Upper lobe of left lung (tissue), 6 donors: ENCODE data around the gene GDI1. TPM values are rescaled to one million over a fixed set of nuclear protein-coding genes. Genes with fewer than 3 reads are reported as not detected.

ENCODE experiments used
- ATAC-seq, 2 donors: fragments of 200-7000 bp; cut with Tn5 transposase; one replicate each; pipeline ENCODE4 v1.9.1; 2022; ENCODE audit warnings: mild to moderate bottlenecking in 2 of 2, moderate library complexity in 2 of 2; ENCODE audit not compliant: low FRiP score in 2 of 2
- DNase-seq, 2 donors: peaks; one replicate each; pipeline ENCODE4 v3.0.0-alpha.2; 2019 to 2020
- H3K27ac ChIP-seq, 4 donors: fragments of 200-600 bp; sonication (generic); one replicate each; pipeline ENCODE4 v1.5.1; 2016 to 2019
- H3K27me3 ChIP-seq, 4 donors: fragments of 200-600 bp; sonication (generic); one replicate each; pipeline ENCODE4 v1.5.1; 2017 to 2019
- H3K36me3 ChIP-seq, 4 donors: fragments of 200-600 bp; sonication (generic); one replicate each; pipeline ENCODE4 v1.5.1; 2016 to 2019
- H3K4me1 ChIP-seq, 4 donors: fragments of 200-600 bp; sonication (generic); one replicate each; pipeline ENCODE4 v1.5.1; 2018 to 2019
- H3K4me3 ChIP-seq, 4 donors: fragments of 200-600 bp; sonication (generic); one replicate each; pipeline ENCODE4 v1.5.1; 2017 to 2019; ENCODE audit warnings: mild to moderate bottlenecking in 2 of 4, moderate library complexity in 1 of 4
- H3K9me3 ChIP-seq, 4 donors: fragments of 200-600 bp; sonication (generic); one replicate each; pipeline ENCODE4 v1.5.1; 2018 to 2019
- CTCF ChIP-seq, 6 experiments: fragments of 450-650 bp in 4 of 6; fragments of 200-600 bp in 2 of 6; sonication (generic) in 2 of 6; IDR thresholded peaks; one replicate each; pipeline ENCODE4 v1.5.1; 2016 to 2019; ENCODE audit warnings: antibody characterized with exemption in 6 of 6
- EP300 ChIP-seq, 4 donors: sonication (generic); formaldehyde crosslinking; IDR thresholded peaks; one replicate each; pipeline ENCODE4 v1.5.1; 2017; ENCODE audit warnings: antibody characterized with exemption in 4 of 4, control low read depth in 2 of 4
- POLR2A ChIP-seq, 4 donors: fragments of 450-650 bp; IDR thresholded peaks; one replicate each; pipeline ENCODE4 v1.5.1; 2016 to 2017; ENCODE audit warnings: antibody characterized with exemption in 4 of 4, mild to moderate bottlenecking in 2 of 4
- POLR2AphosphoS5 ChIP-seq, 2 donors: sonication (generic); formaldehyde crosslinking; IDR thresholded peaks; one replicate each; pipeline ENCODE4 v1.5.1; 2017; ENCODE audit warnings: antibody characterized with exemption in 2 of 2
- WGBS, 2 donors: methylation state at CpG; one replicate each; pipeline ENCODE4 v1.1.5; 2017 to 2018; 5-methylcytosine and 5-hydroxymethylcytosine counted together
- small RNA-seq, 4 donors: library from RNA; depleted of rRNA; stranded (forward); fragments of <200 nt; gene quantifications; one replicate each; pipeline ENCODE3, GENCODE V24; 2016
- total RNA-seq, 6 donors: library from RNA; depleted of rRNA in 4 of 6; stranded (reverse); fragments of >200 nt in 4 of 6; gene quantifications; one replicate each; pipeline versions ENCODE4 v1.1.0 to v1.2.1, GENCODE V29; 2016 to 2021
- donor health status: DM: no; HTN: no; CAD: no; lungs with moderate emphysema.
- donor health status: DM: no; HTN: yes; CAD: no; lungs with severe emphysema.

The GDI1 gene
- total RNA-seq, 6 donors from 2014 or later, result 81.2 to 237 (median 96.0) TPM

GRCh38 chrX:154488336-154489075, 51.6 kb downstream of the GDI1 start:
- Histone ChIP-seq H3K36me3 (peaks cover 0 to 17% (median 2%) of the 10 kb centered on the region in 4 donors), H3K9me3 (no peaks in the 10 kb centered on the region), H3K4me1 (peaks cover 5 to 50% (median 17%) of the 10 kb centered on the region in 4 donors), H3K27ac (no peak overlapping the region), H3K27me3 (no peaks in the 10 kb centered on the region), H3K4me3 (no peak overlapping the region)
- 91 to 96% methylated on average over 6 to 20 of the region's 20 CpGs for WGBS, 2 donors
- no peak for DNase-seq
- no peak for ATAC-seq
- TF ChIP-seq CTCF (IDR thresholded peaks at IDR 0.05) (no peak), POLR2AphosphoS5 (IDR thresholded peaks at IDR 0.05) (no peak), POLR2A (IDR thresholded peaks at IDR 0.05) (no peak), EP300 (IDR thresholded peaks at IDR 0.05) (no peak)

GRCh38 chrX:154489182-154489581, 52.2 kb downstream of the GDI1 start:
- Histone ChIP-seq H3K27me3 (no peaks in the 10 kb centered on the region), H3K9me3 (no peaks in the 10 kb centered on the region), H3K4me1 (peaks cover 5 to 50% (median 17%) of the 10 kb centered on the region in 4 donors), H3K36me3 (peaks cover 0 to 13% (median 2%) of the 10 kb centered on the region in 4 donors), H3K4me3 (peak overlapping the region in 3 of 4 donors; percentile 52 to 74 (median 67)), H3K27ac (peak overlapping the region in 3 of 4 donors; percentile 88 to 93 (median 90))
- 82% methylated on average over 4 of the region's 4 CpGs; no CpG with 5 or more reads in 1 of the 2 donors for WGBS, 2 donors
- DNase-seq (no peak), ATAC-seq (no peak)
- no peak for TF ChIP-seq POLR2AphosphoS5 (IDR thresholded peaks at IDR 0.05)
- TF ChIP-seq EP300 (IDR thresholded peaks at IDR 0.05), result no peak
- no peak for TF ChIP-seq CTCF (IDR thresholded peaks at IDR 0.05)
- no peak for TF ChIP-seq POLR2A (IDR thresholded peaks at IDR 0.05)

- H3K4me1 ChIP-seq, result peaks cover 5 to 46% (median 16%) of the 10 kb centered on the region in 4 donors
- TF ChIP-seq CTCF (IDR thresholded peaks at IDR 0.05) (no peak), POLR2AphosphoS5 (IDR thresholded peaks at IDR 0.05) (no peak), POLR2A (IDR thresholded peaks at IDR 0.05) (no peak), EP300 (IDR thresholded peaks at IDR 0.05) (no peak)
- no peaks in the 10 kb centered on the region for H3K9me3 ChIP-seq
- H3K4me3 ChIP-seq, result peak overlapping the region; percentile 22 to 74 (median 60)
- DNase-seq (no peak), ATAC-seq (peak in 1 of 2 donors; percentile 30)
- H3K27me3 ChIP-seq, result no peaks in the 10 kb centered on the region
- peak overlapping the region; percentile 88 to 93 (median 92) for H3K27ac ChIP-seq
- H3K36me3 ChIP-seq, result peaks cover 0 to 9% (median 2%) of the 10 kb centered on the region in 4 donors
- WGBS, 2 donors, result 0 to 30% methylated on average over 1 to 19 of the region's 19 CpGs
Observed at GRCh38 chrX:154490021-154490413, 53.1 kb downstream of the GDI1 start.

GRCh38 chrX:154490414-154491083, 53.6 kb downstream of the GDI1 start, which contains the start of gene SLC10A3:
SLC10A3 (minus strand) TSS chrX:154490629; CDS start chrX:154488940, 1,689 bp downstream.
- Histone ChIP-seq H3K9me3 (no peaks in the 10 kb centered on the region), H3K27ac (peak within 1 kb of the TSS; percentile 88 to 93 (median 92)), H3K4me1 (peaks cover 5 to 40% (median 11%) of the 10 kb centered on the region in 4 donors), H3K4me3 (peak within 1 kb of the TSS; percentile 22 to 74 (median 60)), H3K36me3 (peaks cover 0 to 9% (median 2%) of the 10 kb centered on the region in 4 donors), H3K27me3 (no peaks in the 10 kb centered on the region)
- peak; percentile 92 to 95 for ATAC-seq
- peak; percentile 93 to 98 for DNase-seq
- WGBS, 2 donors, result 38% methylated on average over 41 of the region's 71 CpGs; no CpG with 5 or more reads in 1 of the 2 donors
- TF ChIP-seq POLR2AphosphoS5 (IDR thresholded peaks at IDR 0.05) (peak; percentile 70 to 85), CTCF (IDR thresholded peaks at IDR 0.05) (peak in 1 of 6 experiments; percentile 16), EP300 (IDR thresholded peaks at IDR 0.05) (no peak), POLR2A (IDR thresholded peaks at IDR 0.05) (peak in 3 of 4 donors; percentile 50 to 96 (median 83))

Small RNA genes lying within 50 kb of the gene (small RNA-seq; reads per million reads assigned to genes)
- 0 to 1.0 (median 0.23) reads per million in 4 donors for gene MIR6858
- gene SNORA70, result 0 reads per million in 4 donors

Other genes starting within 250 kb of the GDI1 start
- gene OPN1MW2, start 217.4 kb upstream of the GDI1 start, total RNA-seq, result not detected
- gene OPN1MW3, start 179.6 kb upstream of the GDI1 start, total RNA-seq, result not detected
- gene TEX28, start 142.0 kb upstream of the GDI1 start, total RNA-seq, result not detected
- gene TKTL1, start 141.4 kb upstream of the GDI1 start, total RNA-seq, result 1 to 10 TPM in 1 of 6 donors, under 1 TPM in 2, not detected in 3; 0.20 to 1.2 (median 0.24) TPM
- 1,000 to 10,000 TPM in 5 of 6 donors, 100 to 1,000 TPM in 1; 800 to 1,760 (median 1,298) TPM for gene FLNA, start 62.5 kb upstream of the GDI1 start, total RNA-seq
- 10 to 100 TPM; 42.3 to 60.8 (median 53.6) TPM for gene EMD, start 57.9 kb upstream of the GDI1 start, total RNA-seq
- gene RPL10, start 38.8 kb upstream of the GDI1 start, total RNA-seq, result 1,000 to 10,000 TPM; 1,246 to 5,225 (median 2,943) TPM
- gene DNASE1L1, start 27.9 kb upstream of the GDI1 start, total RNA-seq, result 10 to 100 TPM; 18.9 to 55.5 (median 48.2) TPM
- 100 to 1,000 TPM in 2 of 6 donors, 10 to 100 TPM in 4; 39.1 to 228 (median 49.9) TPM for gene TAFAZZIN, start 25.6 kb upstream of the GDI1 start, total RNA-seq
- 100 to 1,000 TPM in 4 of 6 donors, 10 to 100 TPM in 2; 70.3 to 183 (median 108) TPM for gene ATP6AP1, start 8.5 kb upstream of the GDI1 start, total RNA-seq
- 100 to 1,000 TPM in 1 of 6 donors, 10 to 100 TPM in 5; 59.0 to 144 (median 72.7) TPM for gene FAM50A, start 7.0 kb downstream of the GDI1 start, total RNA-seq
- gene PLXNA3, start 21.1 kb downstream of the GDI1 start, total RNA-seq, result 100 to 1,000 TPM in 1 of 6 donors, 10 to 100 TPM in 4, 1 to 10 TPM in 1; 7.9 to 195 (median 36.3) TPM
- 10 to 100 TPM; 16.6 to 25.4 (median 20.2) TPM for gene LAGE3, start 42.1 kb downstream of the GDI1 start, total RNA-seq
- 10 to 100 TPM; 13.6 to 52.2 (median 43.8) TPM for gene UBL4A, start 49.5 kb downstream of the GDI1 start, total RNA-seq
- 10 to 100 TPM; 16.8 to 33.4 (median 28.7) TPM for gene SLC10A3, start 53.5 kb downstream of the GDI1 start, total RNA-seq
- 10 to 100 TPM; 41.0 to 67.1 (median 49.3) TPM for gene FAM3A, start 79.1 kb downstream of the GDI1 start, total RNA-seq
- 100 to 1,000 TPM in 2 of 6 donors, 10 to 100 TPM in 4; 50.4 to 112 (median 81.7) TPM for gene G6PD, start 109.7 kb downstream of the GDI1 start, total RNA-seq
- gene IKBKG, start 110.5 kb downstream of the GDI1 start, total RNA-seq, result 10 to 100 TPM; 11.1 to 46.3 (median 39.7) TPM
- gene CTAG1A, start 148.0 kb downstream of the GDI1 start, total RNA-seq, result not detected
- gene CTAG1B, start 182.1 kb downstream of the GDI1 start, total RNA-seq, result not detected
- gene CTAG2, start 216.4 kb downstream of the GDI1 start, total RNA-seq, result not detected